ENCODE results near the gene GSDME.

Gene GSDME

GRCh38 chr7:24718977-24719491 is 38.2 kb downstream of the GSDME start:
- no peak for DNase-seq

- DNase-seq, result no peak
Observed at GRCh38 chr7:24718431-24718831, 38.8 kb downstream of the GSDME start.

GRCh38 chr7:24717694-24718320 is 39.5 kb downstream of the GSDME start:
- DNase-seq, result no peak

- DNase-seq, result no peak
Observed at GRCh38 chr7:24717247-24717622, 40.0 kb downstream of the GSDME start.

- DNase-seq, result no peak
Observed at GRCh38 chr7:24716480-24717246, 40.6 kb downstream of the GSDME start.

- DNase-seq, result no peak
Observed at GRCh38 chr7:24715661-24716479, 41.4 kb downstream of the GSDME start.

GRCh38 chr7:24715171-24715570 is 42.1 kb downstream of the GSDME start:
- DNase-seq, result no peak

GRCh38 chr7:24714676-24715010 is 42.6 kb downstream of the GSDME start:
- no peak for DNase-seq

- DNase-seq, result no peak
Observed at GRCh38 chr7:24713850-24714675, 43.2 kb downstream of the GSDME start.

GRCh38 chr7:24713039-24713793 is 44.0 kb downstream of the GSDME start:
- DNase-seq, result no peak

- no peak for DNase-seq
Observed at GRCh38 chr7:24709585-24710360, 47.5 kb downstream of the GSDME start.

- DNase-seq, result no peak
Observed at GRCh38 chr7:24709051-24709450, 48.2 kb downstream of the GSDME start.

- no peak for DNase-seq
Observed at GRCh38 chr7:24707988-24708615, 49.2 kb downstream of the GSDME start.

- no peak for DNase-seq
Observed at GRCh38 chr7:24706211-24707170, 50.8 kb downstream of the GSDME start.

GRCh38 chr7:24705461-24705954 is 51.8 kb downstream of the GSDME start:
- DNase-seq, result no peak

GRCh38 chr7:24704311-24704710 is 53.0 kb downstream of the GSDME start:
- no peak for DNase-seq

- DNase-seq, result no peak
Observed at GRCh38 chr7:24703296-24703695, 54.0 kb downstream of the GSDME start.

GRCh38 chr7:24702755-24703154 is 54.5 kb downstream of the GSDME start:
- no peak for DNase-seq
